HCT116 (cell line): ENCODE data around the gene SDC3.

ENCODE experiments used
- CEBPB ChIP-seq: IDR thresholded peaks from 2 replicates; pipeline ENCODE4 v1.6.1; 2012; ENCODE audit warnings: low read depth
- CTCF ChIP-seq, 3 experiments: fragments of 200-600 bp in 1 of 3; sonication (generic) in 1 of 3; IDR thresholded peaks in 2 of 3; conservative IDR thresholded peaks in 1 of 3; 2 replicates each; pipeline ENCODE4 v1.5.1; 2012 to 2017; ENCODE audit warnings: low read depth in 2 of 3, low read length in 2 of 3, antibody characterized with exemption in 1 of 3, borderline replicate concordance in 1 of 3, control low read depth in 1 of 3, mild to moderate bottlenecking in 1 of 3, mixed read lengths in 1 of 3, mixed run types in 1 of 3, moderate library complexity in 1 of 3; ENCODE audit not compliant: insufficient read depth in 1 of 3
- ELF1 ChIP-seq: IDR thresholded peaks from 2 replicates; pipeline ENCODE4 v1.6.1; 2012; ENCODE audit warnings: low read depth, borderline replicate concordance
- POLR2AphosphoS5 ChIP-seq: IDR thresholded peaks from 2 replicates; pipeline ENCODE4 v1.6.1; 2011; ENCODE audit warnings: mild to moderate bottlenecking, low read depth, low read length, moderate library complexity
- SP1 ChIP-seq: IDR thresholded peaks from 2 replicates; pipeline ENCODE4 v1.6.1; 2012; ENCODE audit warnings: low read depth

GRCh38 chr1:30934613-30935012 is 26.1 kb upstream of the SDC3 start:
- TF ChIP-seq SP1 (no peak), ELF1 (no peak), CTCF (IDR thresholded peaks at IDR 0.05 in 2 of 3, conservative IDR thresholded peaks at IDR 0.05 in 1 of 3; ENCODE audit: borderline replicate concordance in 1 of 3, insufficient read depth in 1 of 3, low read depth in 2 of 3, low read length in 2 of 3) (no peak), POLR2AphosphoS5 (no peak), CEBPB (no peak)
